Measurements from ENCODE around the gene TNFRSF18. TPM values are rescaled to one million over a fixed set of nuclear protein-coding genes. Genes with fewer than 3 reads are reported as not detected.

The TNFRSF18 gene
- total and polyA plus RNA-seq, 2 donors (not counting 3 experiments of a cell fraction or from before 2014, with no cell fraction given) = not detected

GRCh38 chr1:1179346-1179982, 26.9 kb downstream of the TNFRSF18 start:
- DNase-seq (ENCODE audit: low read depth, low spot score) = no peak
- Histone ChIP-seq H3K4me1 (ENCODE audit: control insufficient read depth, extremely low read depth, insufficient read depth, low read length) (no peaks in the 10 kb centered on the region), H3K9me1 (replicated peaks; ENCODE audit: control insufficient read depth, extremely low read depth, insufficient read depth, low read length) (no peaks in the 10 kb centered on the region), H3K79me2 (ENCODE audit: control insufficient read depth, insufficient read depth, low read length) (no peaks in the 10 kb centered on the region), H3K27ac (ENCODE audit: insufficient read depth, low read depth, low read length) (no peak overlapping the region), H4K20me1 (replicated peaks; ENCODE audit: control insufficient read depth, extremely low read depth, insufficient read depth, low read length) (no peaks in the 10 kb centered on the region), H2AFZ (ENCODE audit: low read depth, low read length) (no peak overlapping the region), H3K9me3 (replicated peaks; ENCODE audit: control insufficient read depth, insufficient read depth, low read length) (no peaks in the 10 kb centered on the region), H3K4me2 (ENCODE audit: insufficient read depth, low read length) (no peak overlapping the region), H3K36me3 (ENCODE audit: control insufficient read depth in 2 of 2, extremely low read depth in 1 of 2, insufficient read depth in 2 of 2, low read length in 2 of 2) (no peaks in the 10 kb centered on the region), H3K27me3 (ENCODE audit: control insufficient read depth in 2 of 2, insufficient read depth in 2 of 2, low read length in 2 of 2) (peaks cover under 1 to 2% of the 10 kb centered on the region in 2 experiments), H3K4me3 (replicated peaks in 1 of 3; ENCODE audit: insufficient read depth in 1 of 3, low read depth in 1 of 3, low read length in 3 of 3) (no peak overlapping the region), H3K9ac (replicated peaks; ENCODE audit: extremely low read depth, insufficient read depth, low read length) (no peak overlapping the region)
- ChIA-PET POLR2A (no interaction called here), CTCF (no interaction called here)
- FAIRE-seq = no peak
- no peak for TF ChIP-seq EZH2 (IDR thresholded peaks at IDR 0.05; ENCODE audit: borderline replicate concordance, low read depth, low read length, severe bottlenecking)
- TF ChIP-seq CTCF (IDR thresholded peaks at IDR 0.05; ENCODE audit: extremely low read depth in 1 of 2, insufficient read depth in 1 of 2, low read depth in 1 of 2, low read length in 2 of 2) = no peak
- no peak for TF ChIP-seq MAX (IDR thresholded peaks at IDR 0.05; ENCODE audit: insufficient read depth, insufficient read length)
- no peak for TF ChIP-seq GATA2 (IDR thresholded peaks at IDR 0.05; ENCODE audit: insufficient read depth, insufficient read length, low read depth, low read length)
- no peak for TF ChIP-seq FOS (IDR thresholded peaks at IDR 0.05; ENCODE audit: borderline replicate concordance, insufficient read depth, low read length)
- TF ChIP-seq POLR2AphosphoS5 (IDR thresholded peaks at IDR 0.05; ENCODE audit: insufficient read depth, low read depth, low read length) = no peak
- no peak for TF ChIP-seq JUN (IDR thresholded peaks at IDR 0.05; ENCODE audit: borderline replicate concordance, insufficient read depth, insufficient read length, low read depth)
- no peak for TF ChIP-seq POLR2A (IDR thresholded peaks at IDR 0.05; ENCODE audit: low read depth, low read length)
- TF ChIP-seq MYC (IDR thresholded peaks at IDR 0.05; ENCODE audit: low read depth, low read length) = no peak
- no TSS peak for BruUV-seq (replicated peaks)
- dilution Hi-C loops (cut with MboI; ENCODE audit: extremely low pct_ligation_motif_present, low sequenced_read_pairs) (no loop called here), intact Hi-C loops (cut with micrococcal nuclease) (no loop called here)

Measured in endothelial cell of umbilical vein (primary cell).